ENCODE data around the gene SPINK2. TPM values are rescaled to one million over a fixed set of nuclear protein-coding genes. Genes with fewer than 3 reads are reported as not detected.

The SPINK2 gene
- total and polyA plus RNA-seq, 2 donors (not counting 1 experiment from before 2014, with no cell fraction given): not detected

GRCh38 chr4:56788081-56788480, 33.4 kb downstream of the SPINK2 start:
- H3K9ac ChIP-seq (ENCODE audit: insufficient read depth, low read length): no peak overlapping the region
- no peak for DNase-seq (ENCODE audit: low read depth in 2 of 2)
- H3K4me1 ChIP-seq (ENCODE audit: control insufficient read depth, extremely low read depth, insufficient read depth, low read length): no peaks in the 10 kb centered on the region
- H3K9me3 ChIP-seq (ENCODE audit: control insufficient read depth, insufficient read depth, low read depth, low read length): no peaks in the 10 kb centered on the region
- no peaks in the 10 kb centered on the region for H3K79me2 ChIP-seq (ENCODE audit: control insufficient read depth, insufficient read depth, low read length)
- H3K36me3 ChIP-seq (ENCODE audit: control insufficient read depth, insufficient read depth, low read length): no peaks in the 10 kb centered on the region
- H3K27me3 ChIP-seq (ENCODE audit: control insufficient read depth, insufficient read depth, low read length): peaks cover 3% of the 10 kb centered on the region
- no peak overlapping the region for H2AFZ ChIP-seq (ENCODE audit: low read length)
- TF ChIP-seq CTCF (conservative IDR thresholded peaks at IDR 0.05 in 1 of 2, IDR thresholded peaks at IDR 0.05 in 1 of 2; ENCODE audit: low read depth in 1 of 2, low read length in 2 of 2) (no peak), EZH2 (IDR thresholded peaks at IDR 0.05; ENCODE audit: low read length, missing control alignments) (no peak)
- H3K4me3 ChIP-seq (replicated peaks in 1 of 4; ENCODE audit: control extremely low read depth in 1 of 4, insufficient read depth in 1 of 4, low read depth in 3 of 4, low read length in 4 of 4): no peak overlapping the region
- no peak overlapping the region for H3K27ac ChIP-seq (ENCODE audit: insufficient read depth, low read length)
- no peaks in the 10 kb centered on the region for H4K20me1 ChIP-seq (ENCODE audit: control insufficient read depth, extremely low read depth, insufficient read depth, low read length)
- H3K4me2 ChIP-seq (ENCODE audit: extremely low read depth, insufficient read depth, low read length): no peak overlapping the region

GRCh38 chr4:56787380-56787779, 34.1 kb downstream of the SPINK2 start:
- H3K27ac ChIP-seq (ENCODE audit: insufficient read depth, low read length): no peak overlapping the region

GRCh38 chr4:56786955-56787354, 34.5 kb downstream of the SPINK2 start:
- no peaks in the 10 kb centered on the region for H3K79me2 ChIP-seq (ENCODE audit: control insufficient read depth, insufficient read depth, low read length)
- no peaks in the 10 kb centered on the region for H3K36me3 ChIP-seq (ENCODE audit: control insufficient read depth, insufficient read depth, low read length)
- no peak overlapping the region for H3K27ac ChIP-seq (ENCODE audit: insufficient read depth, low read length)
- no peak overlapping the region for H3K9ac ChIP-seq (ENCODE audit: insufficient read depth, low read length)
- H2AFZ ChIP-seq (ENCODE audit: low read length): no peak overlapping the region
- H3K27me3 ChIP-seq (ENCODE audit: control insufficient read depth, insufficient read depth, low read length): peaks cover 3% of the 10 kb centered on the region
- no peak overlapping the region for H3K4me3 ChIP-seq (replicated peaks in 1 of 4; ENCODE audit: control extremely low read depth in 1 of 4, insufficient read depth in 1 of 4, low read depth in 3 of 4, low read length in 4 of 4)
- H3K9me3 ChIP-seq (ENCODE audit: control insufficient read depth, insufficient read depth, low read depth, low read length): no peaks in the 10 kb centered on the region
- no peak overlapping the region for H3K4me2 ChIP-seq (ENCODE audit: extremely low read depth, insufficient read depth, low read length)
- DNase-seq (ENCODE audit: low read depth in 2 of 2): peak; percentile 90 to 95
- TF ChIP-seq EZH2 (IDR thresholded peaks at IDR 0.05; ENCODE audit: low read length, missing control alignments) (no peak), CTCF (conservative IDR thresholded peaks at IDR 0.05 in 1 of 2, IDR thresholded peaks at IDR 0.05 in 1 of 2; ENCODE audit: low read depth in 1 of 2, low read length in 2 of 2) (no peak)
- H4K20me1 ChIP-seq (ENCODE audit: control insufficient read depth, extremely low read depth, insufficient read depth, low read length): no peaks in the 10 kb centered on the region
- no peaks in the 10 kb centered on the region for H3K4me1 ChIP-seq (ENCODE audit: control insufficient read depth, extremely low read depth, insufficient read depth, low read length)

More at GRCh38 chr4:56787380-56787779, 34.1 kb downstream of the SPINK2 start:
- H3K9me3 ChIP-seq (ENCODE audit: control insufficient read depth, insufficient read depth, low read depth, low read length): no peaks in the 10 kb centered on the region
- H3K27me3 ChIP-seq (ENCODE audit: control insufficient read depth, insufficient read depth, low read length): peaks cover 3% of the 10 kb centered on the region
- no peak overlapping the region for H3K9ac ChIP-seq (ENCODE audit: insufficient read depth, low read length)
- H3K79me2 ChIP-seq (ENCODE audit: control insufficient read depth, insufficient read depth, low read length): no peaks in the 10 kb centered on the region
- no peak overlapping the region for H3K4me3 ChIP-seq (replicated peaks in 1 of 4; ENCODE audit: control extremely low read depth in 1 of 4, insufficient read depth in 1 of 4, low read depth in 3 of 4, low read length in 4 of 4)
- H3K4me1 ChIP-seq (ENCODE audit: control insufficient read depth, extremely low read depth, insufficient read depth, low read length): no peaks in the 10 kb centered on the region
- TF ChIP-seq EZH2 (IDR thresholded peaks at IDR 0.05; ENCODE audit: low read length, missing control alignments) (no peak), CTCF (conservative IDR thresholded peaks at IDR 0.05 in 1 of 2, IDR thresholded peaks at IDR 0.05 in 1 of 2; ENCODE audit: low read depth in 1 of 2, low read length in 2 of 2) (no peak)
- no peaks in the 10 kb centered on the region for H4K20me1 ChIP-seq (ENCODE audit: control insufficient read depth, extremely low read depth, insufficient read depth, low read length)
- DNase-seq (ENCODE audit: low read depth in 2 of 2): peak in 1 of 2 donors; percentile 52
- H3K36me3 ChIP-seq (ENCODE audit: control insufficient read depth, insufficient read depth, low read length): no peaks in the 10 kb centered on the region
- H3K4me2 ChIP-seq (ENCODE audit: extremely low read depth, insufficient read depth, low read length): no peak overlapping the region
- H2AFZ ChIP-seq (ENCODE audit: low read length): peak overlapping the region; percentile 24
